HTERT RPE-1 (cell line): ENCODE data around the gene ERVV-1.
"Not testable (repeated sequence)": the region's sequence is repeated elsewhere in the genome, so short reads cannot be mapped to it uniquely, and the experiment has no call there.

Experiments used
- in situ Hi-C: fragments of 300-500 bp; cut with MboI; formaldehyde crosslinking; loops from 4 replicates; pipeline ENCODE4 v1.14.3; 2020; ENCODE audit warnings: low sequenced_read_pairs

Gene ERVV-1

GRCh38 chr19:53015730-53016129 lies 2.0 kb downstream of the ERVV-1 start:
- in situ Hi-C loops = no loop called here

GRCh38 chr19:53019684-53020083 lies 6.0 kb downstream of the ERVV-1 start:
- in situ Hi-C loops = no loop called here

- in situ Hi-C loops = not testable (repeated sequence)
Measured at GRCh38 chr19:53028306-53028705, 14.6 kb downstream of the ERVV-1 start.

- in situ Hi-C loops = no loop called here
Measured at GRCh38 chr19:53034054-53034453, 20.3 kb downstream of the ERVV-1 start.

GRCh38 chr19:53034948-53035675 lies 21.4 kb downstream of the ERVV-1 start:
- in situ Hi-C loops = no loop called here

- in situ Hi-C loops = no loop called here
Measured at GRCh38 chr19:53037101-53038097, 23.7 kb downstream of the ERVV-1 start.

- in situ Hi-C loops = no loop called here
Measured at GRCh38 chr19:53041366-53041765, 27.6 kb downstream of the ERVV-1 start.

- in situ Hi-C loops = no loop called here
Measured at GRCh38 chr19:53045536-53045935, 31.8 kb downstream of the ERVV-1 start.

GRCh38 chr19:53047379-53047778 lies 33.7 kb downstream of the ERVV-1 start:
- in situ Hi-C loops = no loop called here

GRCh38 chr19:53055117-53055516 lies 41.4 kb downstream of the ERVV-1 start:
- in situ Hi-C loops = no loop called here

GRCh38 chr19:53057904-53058580 lies 44.3 kb downstream of the ERVV-1 start:
- in situ Hi-C loops = no loop called here
